GM19035 (cell line): ENCODE data around the gene C6.
"Not testable (repeated sequence)": the region's sequence is repeated elsewhere in the genome, so short reads cannot be mapped to it uniquely, and the experiment has no call there.

ENCODE experiments used
- ATAC-seq: cut with Tn5 transposase; IDR thresholded peaks from one replicate; pipeline ENCODE4 v1.9.1; 2021; ENCODE audit not compliant: unreplicated experiment

The C6 gene

GRCh38 chr5:41213340-41213739 is at the start of gene C6:
Gene C6, minus strand, starts transcription at chr5:41213532. Its CDS starts 10,302 bp downstream, at chr5:41203230.
- no peak for ATAC-seq

DNA sequence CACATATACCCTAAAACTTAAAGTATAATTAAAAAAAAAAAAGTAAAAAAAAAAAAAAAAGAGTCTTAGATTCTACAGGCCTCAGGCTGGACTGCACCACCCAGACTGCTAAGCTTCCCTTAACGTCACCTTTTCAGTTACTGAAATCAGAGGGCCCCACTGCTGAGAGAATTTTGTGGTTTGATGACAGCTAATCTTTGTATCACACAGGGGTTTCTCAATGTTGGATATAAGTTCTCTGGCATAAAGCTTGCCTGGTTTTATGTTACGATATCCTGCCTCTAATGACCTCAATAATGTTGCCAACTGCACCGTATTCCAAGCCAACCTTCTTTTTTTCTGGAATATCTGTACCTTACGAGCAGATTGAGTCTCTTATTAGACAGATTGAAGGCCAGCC is 43.1 kb upstream of the C6 start:
- no peak for ATAC-seq

DNA sequence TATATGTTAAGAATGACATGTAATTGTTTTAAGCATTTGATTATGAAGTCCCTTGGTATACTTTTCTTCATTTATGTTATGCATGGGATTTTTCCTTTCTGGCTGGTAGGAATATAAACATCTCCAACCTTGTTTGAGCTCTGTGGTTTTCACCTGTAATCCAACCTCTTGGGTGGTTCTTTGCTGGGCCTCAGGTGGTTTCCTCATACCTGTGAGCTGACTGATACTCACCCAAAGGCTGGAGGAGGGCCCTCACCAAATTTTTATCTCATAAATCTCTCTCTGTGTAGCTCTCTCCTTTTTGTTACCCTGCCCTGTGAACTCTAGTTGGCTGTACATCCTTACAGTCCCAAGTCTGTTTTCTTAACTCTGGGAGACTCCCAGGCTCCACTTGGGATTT is 39.8 kb upstream of the C6 start:
- no peak for ATAC-seq

DNA sequence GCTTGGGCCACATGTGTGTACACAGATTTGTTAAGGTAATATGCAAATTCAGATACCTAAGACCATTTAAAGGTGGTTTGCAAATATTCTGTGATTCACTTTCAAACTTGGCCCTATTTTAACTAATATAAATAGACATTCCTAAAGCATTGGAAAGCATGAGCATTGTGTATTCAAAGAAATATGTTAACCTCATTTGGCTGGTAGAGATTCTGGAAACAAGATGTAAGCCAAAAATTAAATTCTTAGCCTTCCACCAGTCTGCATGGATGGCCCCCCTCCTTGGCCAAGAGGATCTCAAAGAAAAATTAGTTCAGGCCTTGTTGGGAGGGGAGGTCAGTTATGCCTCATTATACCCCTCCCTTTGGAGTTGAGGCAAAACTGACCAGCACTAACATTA is 38.7 kb upstream of the C6 start:
- no peak for ATAC-seq

GRCh38 chr5:41250351-41250987 is 37.1 kb upstream of the C6 start:
- ATAC-seq = no peak

DNA sequence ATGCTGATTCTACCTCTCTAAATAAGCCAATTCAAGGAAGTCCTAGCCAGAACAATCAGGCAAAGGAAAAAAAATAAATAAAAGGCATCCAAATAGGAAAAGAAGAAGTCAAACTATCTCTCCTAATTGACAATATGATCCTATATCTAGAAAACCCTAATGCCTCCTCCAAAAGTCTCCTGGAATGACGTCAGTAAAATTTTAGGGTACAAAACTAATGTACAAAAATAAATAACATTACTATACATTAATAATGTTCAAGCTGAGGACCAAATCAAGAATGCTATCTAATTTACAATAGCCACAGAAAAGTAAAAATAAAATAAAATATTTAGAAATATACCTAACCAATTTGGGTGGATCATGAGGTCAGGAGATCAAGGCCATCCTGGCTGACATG is 33.8 kb upstream of the C6 start:
- ATAC-seq = no peak

GRCh38 chr5:41246376-41246775 is 33.0 kb upstream of the C6 start:
- no peak for ATAC-seq

- ATAC-seq = no peak
Measured at GRCh38 chr5:41243558-41243957, 30.2 kb upstream of the C6 start.

DNA sequence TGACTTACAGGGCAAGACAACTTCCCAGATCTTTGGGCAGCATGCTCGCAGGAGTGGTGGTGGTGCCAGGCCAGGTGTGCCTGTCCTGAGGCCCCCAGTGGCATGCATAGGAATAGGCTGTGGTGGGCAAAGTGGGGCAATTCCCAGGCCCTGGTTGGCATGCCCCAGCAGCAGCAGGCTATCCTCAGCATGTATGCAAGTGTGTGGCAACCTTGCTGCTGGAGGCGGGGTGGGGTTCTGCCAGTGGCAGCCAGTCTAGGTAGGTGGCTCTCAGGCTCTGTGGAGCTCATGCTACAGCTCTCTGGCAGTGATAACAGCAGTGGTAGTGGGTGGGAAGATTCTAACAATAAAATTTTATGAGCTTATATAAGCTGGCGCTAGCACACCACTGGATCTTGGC is 27.7 kb upstream of the C6 start:
- no peak for ATAC-seq

DNA sequence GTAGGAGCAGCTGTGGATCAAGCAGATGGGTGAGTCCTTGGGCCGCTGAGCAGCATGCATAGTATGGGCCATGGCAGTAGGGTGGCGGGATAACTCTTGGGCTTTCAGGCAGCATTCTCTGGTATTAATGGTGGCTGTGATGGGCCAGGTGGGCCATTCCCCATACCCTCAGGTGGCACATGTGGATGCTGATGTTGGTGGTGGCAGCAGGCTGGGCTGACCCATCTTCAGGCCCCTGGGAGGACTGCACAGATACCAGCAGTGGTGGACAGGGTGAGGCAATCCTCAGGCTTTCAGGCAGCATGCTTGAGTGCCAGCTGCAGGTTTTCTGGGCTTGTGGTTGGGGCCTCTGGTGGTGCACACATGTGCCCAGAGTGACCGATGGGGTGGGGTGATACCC is 27.1 kb upstream of the C6 start:
- no peak for ATAC-seq

- ATAC-seq = no peak
Measured at GRCh38 chr5:41234475-41234874, 21.1 kb upstream of the C6 start.

GRCh38 chr5:41232797-41233196 is 19.5 kb upstream of the C6 start:
- ATAC-seq = no peak

- ATAC-seq = not testable (repeated sequence)
Measured at GRCh38 chr5:41230276-41230675, 16.9 kb upstream of the C6 start.

DNA sequence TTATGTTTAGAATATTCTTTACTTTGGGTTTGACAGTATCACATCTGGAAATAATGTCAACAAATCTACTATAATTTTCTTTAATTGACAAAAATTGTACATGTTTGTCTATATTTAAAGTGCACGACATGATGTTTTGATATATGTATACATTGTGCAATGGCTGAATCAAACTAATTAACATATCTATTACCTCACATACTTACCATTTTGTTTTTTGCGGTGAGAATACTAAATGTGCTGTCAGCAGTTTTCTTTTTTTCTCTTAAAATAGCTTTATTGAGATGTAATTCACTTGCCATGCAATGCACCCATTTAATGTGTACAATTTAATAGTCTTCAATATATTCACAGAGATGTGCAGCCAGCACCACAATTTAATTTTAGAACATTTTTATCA is 10.6 kb upstream of the C6 start:
- no peak for ATAC-seq

GRCh38 chr5:41219658-41220269 is 6.4 kb upstream of the C6 start:
- ATAC-seq = no peak

DNA sequence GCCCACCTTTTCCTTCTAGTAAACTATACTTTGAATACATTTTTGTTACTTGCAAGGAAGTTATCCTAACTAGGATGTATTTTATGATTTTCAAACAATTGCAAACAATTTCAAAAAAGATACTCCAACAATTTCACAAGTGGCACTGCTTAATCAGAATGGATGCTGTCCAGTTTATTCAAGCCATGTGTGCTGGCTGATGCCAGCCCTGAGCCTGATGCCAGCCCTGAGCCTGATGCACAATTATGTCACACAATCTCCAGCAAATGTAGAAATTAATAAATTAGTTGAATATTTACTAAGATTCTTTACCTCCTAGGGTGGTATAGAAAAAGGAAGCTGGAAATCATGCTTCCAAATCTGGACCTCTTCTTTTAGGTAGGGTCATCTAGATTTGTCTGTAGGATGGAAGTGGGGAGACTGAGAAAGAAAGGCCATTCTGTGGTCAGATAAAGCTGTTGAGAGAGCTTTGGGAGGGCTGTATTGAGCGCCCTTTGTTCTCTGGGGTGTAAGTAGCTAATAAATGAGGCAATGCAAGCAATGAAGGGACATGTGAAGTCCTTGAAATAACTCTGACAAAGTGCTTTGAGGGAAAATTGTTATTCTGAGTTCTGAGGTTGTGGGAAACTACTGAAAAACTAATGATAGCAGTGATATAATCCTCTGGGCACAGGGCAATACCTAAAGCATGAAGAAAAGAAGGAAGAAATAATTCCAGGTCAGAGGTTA is 5.8 kb upstream of the C6 start:
- no peak for ATAC-seq

- no peak for ATAC-seq
Measured at GRCh38 chr5:41214182-41214581, 850 bp upstream of the C6 start.

DNA sequence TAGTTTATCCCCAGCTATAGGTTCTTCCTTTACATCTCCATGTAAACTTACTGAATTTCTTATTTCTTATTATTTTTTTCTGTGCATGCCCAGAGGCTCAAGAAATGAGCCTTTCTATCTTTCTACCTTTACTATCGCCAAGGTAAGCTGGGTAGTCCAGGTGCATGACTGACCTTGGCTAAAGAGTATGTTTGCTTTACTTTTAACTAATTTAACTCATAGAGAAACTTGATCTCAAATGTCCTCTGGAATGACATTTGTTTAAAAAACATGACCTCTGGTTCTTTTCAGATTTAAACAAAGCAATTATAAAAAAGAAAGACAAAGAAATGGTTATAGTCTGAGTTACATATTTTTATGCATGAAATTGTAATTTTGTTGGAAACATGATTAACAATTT is 397 bp downstream of the C6 start:
- ATAC-seq = no peak

GRCh38 chr5:41211417-41211816 is 1.9 kb downstream of the C6 start:
- no peak for ATAC-seq

DNA sequence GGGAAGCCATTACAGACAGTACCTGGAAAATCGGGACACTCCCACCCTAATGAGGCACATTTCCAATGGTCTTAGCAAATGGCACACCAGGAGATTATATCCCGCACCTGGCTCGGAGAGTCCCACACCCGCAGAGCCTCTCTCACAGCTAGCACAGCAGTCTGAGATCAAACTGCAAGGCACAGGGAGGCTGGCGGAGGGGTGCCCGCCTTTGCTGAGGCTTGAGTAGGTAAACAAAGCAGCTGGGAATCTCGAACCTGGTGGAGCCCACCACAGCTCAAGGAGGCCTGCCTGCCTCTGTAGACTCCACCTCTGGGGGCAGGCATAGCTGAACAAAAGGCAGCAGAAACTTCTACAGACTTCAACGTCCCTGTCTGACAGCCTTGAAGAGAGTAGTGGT is 7.9 kb downstream of the C6 start:
- not testable (repeated sequence) for ATAC-seq

GRCh38 chr5:41203033-41203432 is 10.3 kb downstream of the C6 start:
- no peak for ATAC-seq

DNA sequence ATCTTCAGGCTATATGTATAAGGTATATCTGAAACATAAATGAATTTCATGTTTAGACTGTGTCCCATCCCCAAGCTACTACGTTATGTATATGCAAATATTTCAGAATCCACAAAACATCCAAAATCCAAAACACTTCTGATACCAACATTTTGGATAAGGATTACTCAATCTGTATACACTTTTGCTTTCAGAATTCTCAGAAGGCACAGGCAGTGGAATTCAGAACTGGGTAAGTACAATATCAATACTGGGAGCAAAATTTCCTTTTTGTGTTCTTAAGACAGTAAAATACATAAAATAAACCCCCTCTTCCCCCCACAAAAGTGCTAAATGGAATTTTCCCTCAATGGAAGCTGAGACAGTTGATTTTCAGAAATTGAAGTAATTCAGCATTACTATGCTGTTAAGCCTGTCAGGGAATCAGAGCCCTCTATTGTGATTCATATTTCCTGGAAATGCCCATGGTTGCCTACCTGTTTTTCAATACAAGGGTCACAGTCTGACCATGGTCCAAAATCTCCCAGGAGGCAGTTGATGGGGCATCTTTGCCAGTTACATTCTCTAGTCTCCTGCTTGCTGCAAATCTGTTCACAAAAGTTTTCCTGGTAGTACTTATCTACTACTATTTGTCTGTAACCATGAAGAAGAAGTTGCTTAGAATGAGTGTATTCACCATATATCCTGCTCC is 12.1 kb downstream of the C6 start:
- no peak for ATAC-seq
